Breast epithelium (tissue), 3 donors: ENCODE data around the gene ASAP3.

Experiments used
- CTCF ChIP-seq, 3 donors: fragments of 450-650 bp; IDR thresholded peaks; one replicate each; pipeline ENCODE4 v1.5.1; 2016 to 2017; ENCODE audit warnings: antibody characterized with exemption in 3 of 3, mild to moderate bottlenecking in 3 of 3, moderate library complexity in 3 of 3
- POLR2A ChIP-seq: fragments of 450-650 bp; IDR thresholded peaks from one replicate; pipeline ENCODE4 v1.6.1; 2016; ENCODE audit warnings: antibody characterized with exemption, mild to moderate bottlenecking, moderate library complexity
- POLR2AphosphoS5 ChIP-seq, 3 donors: sonication (generic); formaldehyde crosslinking; IDR thresholded peaks; one replicate each; pipeline ENCODE4 v1.6.1; 2017; ENCODE audit warnings: antibody characterized with exemption in 3 of 3

DNA sequence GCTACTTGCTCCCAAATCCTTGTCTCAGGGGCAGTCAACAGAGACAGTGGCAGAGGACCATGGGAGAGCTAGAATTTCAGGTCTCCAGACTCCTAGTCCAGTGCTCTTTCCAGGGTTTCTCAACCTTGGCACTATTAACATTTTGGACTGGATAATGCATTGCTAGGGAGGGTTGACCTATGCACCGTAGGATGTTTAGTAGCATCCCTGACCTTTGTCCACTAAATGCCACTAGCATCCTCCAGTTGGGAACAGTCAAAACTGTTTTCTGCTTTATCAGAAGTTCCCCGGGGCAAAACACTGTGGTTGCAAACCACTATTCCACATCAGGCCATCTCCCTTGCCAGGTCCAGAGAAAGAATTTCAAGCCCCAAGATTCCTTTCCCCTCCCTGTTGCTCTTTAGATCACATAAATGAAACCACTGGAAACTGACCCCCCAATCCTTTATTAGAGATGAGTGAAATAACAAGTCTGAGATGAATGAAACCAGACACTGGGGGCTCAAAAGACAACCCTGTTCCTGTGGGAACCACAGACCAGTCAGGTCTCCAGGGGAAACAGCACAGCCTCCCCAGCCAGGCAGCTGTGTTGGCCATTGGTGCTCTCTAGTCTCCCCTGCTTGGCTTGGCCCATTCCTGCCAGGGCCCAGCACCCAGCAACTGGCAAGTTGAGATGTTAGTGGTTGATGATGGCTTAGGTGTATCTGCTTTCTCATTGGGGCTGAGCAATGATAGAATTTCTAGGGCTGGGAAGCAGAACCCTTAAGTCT lies 55.7 kb downstream of the ASAP3 start:
- no peak for TF ChIP-seq CTCF (IDR thresholded peaks at IDR 0.05)
- no peak for TF ChIP-seq POLR2A
- TF ChIP-seq POLR2AphosphoS5 (IDR thresholded peaks at IDR 0.05), result no peak
